ENCODE data around the gene OCA2.
"Not testable (repeated sequence)": the region's sequence is repeated elsewhere in the genome, so short reads cannot be mapped to it uniquely, and the experiment has no call there.

Gene OCA2

GRCh38 chr15:27993544-27993943 lies 105.6 kb downstream of the OCA2 start:
- no peak for DNase-seq

GRCh38 chr15:27990521-27991515 lies 108.3 kb downstream of the OCA2 start:
- no peak for DNase-seq

GRCh38 chr15:27989838-27990237 lies 109.3 kb downstream of the OCA2 start:
- DNase-seq, result no peak

- DNase-seq, result no peak
These were observed 109.7 kb downstream of the OCA2 start for GRCh38 chr15:27989427-27989826.

- no peak for DNase-seq
These were observed 114.0 kb downstream of the OCA2 start for GRCh38 chr15:27985099-27985498.

GRCh38 chr15:27983496-27983895 lies 115.6 kb downstream of the OCA2 start:
- DNase-seq, result no peak

- DNase-seq, result no peak
These were observed 121.4 kb downstream of the OCA2 start for GRCh38 chr15:27977696-27978095.

GRCh38 chr15:27973886-27974285 lies 125.2 kb downstream of the OCA2 start:
- DNase-seq, result no peak

GRCh38 chr15:27970661-27971392 lies 128.3 kb downstream of the OCA2 start:
- DNase-seq, result no peak

GRCh38 chr15:27967541-27967940 lies 131.6 kb downstream of the OCA2 start:
- DNase-seq, result no peak

GRCh38 chr15:27965546-27965945 lies 133.6 kb downstream of the OCA2 start:
- no peak for DNase-seq

- DNase-seq, result no peak
These were observed 137.3 kb downstream of the OCA2 start for GRCh38 chr15:27961801-27962200.

- no peak for DNase-seq
These were observed 140.1 kb downstream of the OCA2 start for GRCh38 chr15:27958911-27959578.

- no peak for DNase-seq
These were observed 142.8 kb downstream of the OCA2 start for GRCh38 chr15:27956285-27956684.

- no peak for DNase-seq
These were observed 144.0 kb downstream of the OCA2 start for GRCh38 chr15:27955087-27955486.

- DNase-seq, result not testable (repeated sequence)
These were observed 146.5 kb downstream of the OCA2 start for GRCh38 chr15:27952593-27952992.

GRCh38 chr15:27951191-27951890 lies 147.8 kb downstream of the OCA2 start:
- no peak for DNase-seq

- no peak for DNase-seq
These were observed 150.0 kb downstream of the OCA2 start for GRCh38 chr15:27949089-27949488.

GRCh38 chr15:27939246-27939645 lies 159.9 kb downstream of the OCA2 start:
- no peak for DNase-seq

- no peak for DNase-seq
These were observed 161.3 kb downstream of the OCA2 start for GRCh38 chr15:27937851-27938250.

- no peak for DNase-seq
These were observed 163.0 kb downstream of the OCA2 start for GRCh38 chr15:27936164-27936563.

GRCh38 chr15:27935328-27935727 lies 163.8 kb downstream of the OCA2 start:
- DNase-seq, result no peak

GRCh38 chr15:27934782-27935181 lies 164.3 kb downstream of the OCA2 start:
- no peak for DNase-seq
